ENCODE measurements around the gene SUPT4H1.

The SUPT4H1 gene

DNA sequence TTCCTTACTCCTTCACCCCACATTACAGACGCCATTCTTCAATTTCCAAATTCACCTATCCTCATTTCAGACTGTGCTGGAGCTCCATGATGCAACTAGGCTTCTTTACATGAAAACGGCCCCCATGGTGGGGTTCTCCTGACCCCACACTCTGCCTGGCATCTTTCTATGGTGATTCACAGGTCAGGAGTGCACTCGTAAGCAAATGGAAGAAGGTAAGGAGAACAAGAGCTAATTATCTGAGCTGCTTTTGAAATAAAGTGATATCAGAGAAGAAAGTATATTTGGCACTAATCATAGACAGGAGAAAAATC is 27.5 kb upstream of the SUPT4H1 start:
- Histone ChIP-seq H3K36me3 (ENCODE audit: insufficient read depth, low read length) (no peaks in the 10 kb centered on the region), H3K9me3 (ENCODE audit: insufficient read depth, low read length, severe bottlenecking) (no peaks in the 10 kb centered on the region), H4K20me1 (ENCODE audit: insufficient read depth, low read length) (no peaks in the 10 kb centered on the region), H3K27ac (ENCODE audit: low read length) (peak overlapping the region; percentile 73), H2AFZ (ENCODE audit: low read depth, low read length) (peak overlapping the region; percentile 51; the same call in 1 of the 2 replicates), H3K27me3 (ENCODE audit: insufficient read depth, low read length, poor library complexity) (no peaks in the 10 kb centered on the region), H3K4me2 (ENCODE audit: insufficient read depth, low read length) (peak overlapping the region; percentile 45), H3K4me1 (ENCODE audit: insufficient read depth, low read length) (peaks cover 34% of the 10 kb centered on the region), H3K9ac (ENCODE audit: low read depth, low read length) (peak overlapping the region; percentile 32), H3K4me3 (ENCODE audit: low read depth in 1 of 2, low read length in 2 of 2) (peak overlapping the region in 1 of 2 experiments; percentile 28; a peak in 1 of 4 replicates), H3K79me2 (ENCODE audit: insufficient read depth, low read length) (no peaks in the 10 kb centered on the region)
- no peak for DNase-seq
- TF ChIP-seq EZH2 (IDR thresholded peaks at IDR 0.05; ENCODE audit: borderline replicate concordance, low read depth, low read length, severe bottlenecking): no peak
- TF ChIP-seq, protein P1, sequence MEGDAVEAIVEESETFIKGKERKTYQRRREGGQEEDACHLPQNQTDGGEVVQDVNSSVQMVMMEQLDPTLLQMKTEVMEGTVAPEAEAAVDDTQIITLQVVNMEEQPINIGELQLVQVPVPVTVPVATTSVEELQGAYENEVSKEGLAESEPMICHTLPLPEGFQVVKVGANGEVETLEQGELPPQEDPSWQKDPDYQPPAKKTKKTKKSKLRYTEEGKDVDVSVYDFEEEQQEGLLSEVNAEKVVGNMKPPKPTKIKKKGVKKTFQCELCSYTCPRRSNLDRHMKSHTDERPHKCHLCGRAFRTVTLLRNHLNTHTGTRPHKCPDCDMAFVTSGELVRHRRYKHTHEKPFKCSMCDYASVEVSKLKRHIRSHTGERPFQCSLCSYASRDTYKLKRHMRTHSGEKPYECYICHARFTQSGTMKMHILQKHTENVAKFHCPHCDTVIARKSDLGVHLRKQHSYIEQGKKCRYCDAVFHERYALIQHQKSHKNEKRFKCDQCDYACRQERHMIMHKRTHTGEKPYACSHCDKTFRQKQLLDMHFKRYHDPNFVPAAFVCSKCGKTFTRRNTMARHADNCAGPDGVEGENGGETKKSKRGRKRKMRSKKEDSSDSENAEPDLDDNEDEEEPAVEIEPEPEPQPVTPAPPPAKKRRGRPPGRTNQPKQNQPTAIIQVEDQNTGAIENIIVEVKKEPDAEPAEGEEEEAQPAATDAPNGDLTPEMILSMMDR (IDR thresholded peaks at IDR 0.05; ENCODE audit: borderline replicate concordance, extremely low read depth, low read length, poor library complexity, severe bottlenecking): no peak
- peak; percentile 44; the same call in 2 of the 3 replicates for ATAC-seq (ENCODE audit: insufficient read depth, low read depth)

DNA sequence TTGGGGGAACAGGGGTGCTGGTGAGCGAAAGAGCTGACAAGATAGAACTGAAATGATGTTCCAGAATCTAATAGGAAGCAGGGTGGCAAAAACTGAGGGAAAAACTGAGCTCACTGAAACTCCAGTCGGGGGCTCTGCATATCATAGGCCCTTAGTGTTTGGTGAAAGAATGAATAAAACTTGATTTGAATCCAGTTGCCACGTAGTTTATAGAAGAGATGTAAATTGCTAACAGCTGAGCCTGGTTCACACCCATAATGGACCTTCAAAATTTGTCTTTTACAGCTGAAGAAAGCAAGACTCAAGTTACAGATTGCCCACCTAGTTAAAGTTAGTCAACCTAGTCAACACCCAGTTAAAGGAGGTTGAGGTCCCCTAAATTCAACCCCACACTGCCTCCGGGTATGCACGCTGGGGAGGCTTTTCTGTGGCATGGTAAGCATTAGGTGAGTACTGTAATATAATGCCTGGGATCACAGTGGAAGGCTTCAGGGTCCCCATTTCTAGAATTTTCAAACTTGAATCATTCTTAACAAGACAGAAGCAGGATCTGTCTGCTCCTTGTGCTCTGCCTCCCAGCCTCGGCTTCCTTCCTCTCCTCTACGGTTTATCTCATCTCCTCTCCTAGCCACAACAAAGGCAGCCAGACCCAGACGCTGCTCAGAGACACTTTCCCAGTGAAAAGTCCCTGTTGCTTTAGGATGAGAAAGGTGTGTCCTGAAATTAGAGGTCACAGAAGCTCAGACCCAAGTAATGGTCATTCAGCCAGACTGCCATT is 26.9 kb upstream of the SUPT4H1 start:
- H3K79me2 ChIP-seq (ENCODE audit: insufficient read depth, low read length): no peaks in the 10 kb centered on the region
- H3K4me2 ChIP-seq (ENCODE audit: insufficient read depth, low read length): peak overlapping the region; percentile 45
- H3K9me3 ChIP-seq (ENCODE audit: insufficient read depth, low read length, severe bottlenecking): no peaks in the 10 kb centered on the region
- peak overlapping the region; percentile 73 for H3K27ac ChIP-seq (ENCODE audit: low read length)
- H2AFZ ChIP-seq (ENCODE audit: low read depth, low read length): peak overlapping the region; percentile 51; the same call in 1 of the 2 replicates
- peaks cover 34% of the 10 kb centered on the region for H3K4me1 ChIP-seq (ENCODE audit: insufficient read depth, low read length)
- H3K4me3 ChIP-seq (ENCODE audit: low read depth in 1 of 2, low read length in 2 of 2): peak overlapping the region in 1 of 2 experiments; percentile 28; a peak in 1 of 4 replicates
- H4K20me1 ChIP-seq (ENCODE audit: insufficient read depth, low read length): no peaks in the 10 kb centered on the region
- H3K36me3 ChIP-seq (ENCODE audit: insufficient read depth, low read length): no peaks in the 10 kb centered on the region
- no peaks in the 10 kb centered on the region for H3K27me3 ChIP-seq (ENCODE audit: insufficient read depth, low read length, poor library complexity)
- TF ChIP-seq, protein P1 (IDR thresholded peaks at IDR 0.05; ENCODE audit: borderline replicate concordance, extremely low read depth, low read length, poor library complexity, severe bottlenecking): no peak
- no peak for TF ChIP-seq EZH2 (IDR thresholded peaks at IDR 0.05; ENCODE audit: borderline replicate concordance, low read depth, low read length, severe bottlenecking)
- ATAC-seq (ENCODE audit: insufficient read depth, low read depth) (peak; percentile 89), DNase-seq (peak; percentile 67)
- peak overlapping the region; percentile 32 for H3K9ac ChIP-seq (ENCODE audit: low read depth, low read length)

DNA sequence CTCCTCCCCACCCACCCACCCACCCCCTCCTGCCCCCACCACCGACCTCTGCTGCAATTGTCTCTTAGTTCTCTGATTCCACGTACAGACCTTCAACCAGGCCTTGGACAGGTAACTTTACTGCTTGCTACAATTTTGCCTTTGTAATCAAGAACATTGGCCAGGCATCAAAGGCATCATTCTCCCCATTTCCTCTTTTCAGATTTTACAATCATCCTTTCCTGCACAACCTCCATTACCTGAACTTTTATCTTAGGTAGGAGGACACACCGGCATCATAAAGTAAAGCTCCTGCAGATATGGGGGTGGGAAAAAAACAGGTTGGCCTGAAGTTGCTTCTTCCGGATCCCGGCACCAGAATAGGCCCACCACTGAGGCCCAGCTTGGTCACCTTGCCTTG is 25.7 kb upstream of the SUPT4H1 start:
- Histone ChIP-seq H3K27ac (ENCODE audit: low read length) (no peak overlapping the region), H3K27me3 (ENCODE audit: insufficient read depth, low read length, poor library complexity) (no peaks in the 10 kb centered on the region)
- TF ChIP-seq EZH2 (IDR thresholded peaks at IDR 0.05; ENCODE audit: borderline replicate concordance, low read depth, low read length, severe bottlenecking): no peak
- TF ChIP-seq, protein P1 (IDR thresholded peaks at IDR 0.05; ENCODE audit: borderline replicate concordance, extremely low read depth, low read length, poor library complexity, severe bottlenecking): no peak

More for the DNA sequence above, 25.7 kb upstream of the SUPT4H1 start:
- no peaks in the 10 kb centered on the region for H3K36me3 ChIP-seq (ENCODE audit: insufficient read depth, low read length)
- H3K4me2 ChIP-seq (ENCODE audit: insufficient read depth, low read length): no peak overlapping the region
- H4K20me1 ChIP-seq (ENCODE audit: insufficient read depth, low read length): no peaks in the 10 kb centered on the region
- peaks cover 34% of the 10 kb centered on the region for H3K4me1 ChIP-seq (ENCODE audit: insufficient read depth, low read length)
- H3K9ac ChIP-seq (ENCODE audit: low read depth, low read length): no peak overlapping the region
- H3K79me2 ChIP-seq (ENCODE audit: insufficient read depth, low read length): no peaks in the 10 kb centered on the region
- ATAC-seq (ENCODE audit: insufficient read depth, low read depth): no peak
- no peaks in the 10 kb centered on the region for H3K9me3 ChIP-seq (ENCODE audit: insufficient read depth, low read length, severe bottlenecking)
- H3K4me3 ChIP-seq (ENCODE audit: low read depth in 1 of 2, low read length in 2 of 2): no peak overlapping the region
- no peak overlapping the region for H2AFZ ChIP-seq (ENCODE audit: low read depth, low read length)
- no peak for DNase-seq
